Measurements from ENCODE around the gene MBD3.

The MBD3 gene

GRCh38 chr19:1571358-1571757 lies 21.3 kb downstream of the MBD3 start:
- no peak for TF ChIP-seq ARNTL (CRISPR knock-in tag; IDR thresholded peaks at IDR 0.05; ENCODE audit: borderline replicate concordance, low read depth)
- TF ChIP-seq, protein P1, sequence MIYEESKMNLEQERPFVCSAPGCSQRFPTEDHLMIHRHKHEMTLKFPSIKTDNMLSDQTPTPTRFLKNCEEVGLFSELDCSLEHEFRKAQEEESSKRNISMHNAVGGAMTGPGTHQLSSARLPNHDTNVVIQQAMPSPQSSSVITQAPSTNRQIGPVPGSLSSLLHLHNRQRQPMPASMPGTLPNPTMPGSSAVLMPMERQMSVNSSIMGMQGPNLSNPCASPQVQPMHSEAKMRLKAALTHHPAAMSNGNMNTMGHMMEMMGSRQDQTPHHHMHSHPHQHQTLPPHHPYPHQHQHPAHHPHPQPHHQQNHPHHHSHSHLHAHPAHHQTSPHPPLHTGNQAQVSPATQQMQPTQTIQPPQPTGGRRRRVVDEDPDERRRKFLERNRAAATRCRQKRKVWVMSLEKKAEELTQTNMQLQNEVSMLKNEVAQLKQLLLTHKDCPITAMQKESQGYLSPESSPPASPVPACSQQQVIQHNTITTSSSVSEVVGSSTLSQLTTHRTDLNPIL (CRISPR knock-in tag; IDR thresholded peaks at IDR 0.05; ENCODE audit: low read depth) = no peak
- no peak for ATAC-seq

DNA sequence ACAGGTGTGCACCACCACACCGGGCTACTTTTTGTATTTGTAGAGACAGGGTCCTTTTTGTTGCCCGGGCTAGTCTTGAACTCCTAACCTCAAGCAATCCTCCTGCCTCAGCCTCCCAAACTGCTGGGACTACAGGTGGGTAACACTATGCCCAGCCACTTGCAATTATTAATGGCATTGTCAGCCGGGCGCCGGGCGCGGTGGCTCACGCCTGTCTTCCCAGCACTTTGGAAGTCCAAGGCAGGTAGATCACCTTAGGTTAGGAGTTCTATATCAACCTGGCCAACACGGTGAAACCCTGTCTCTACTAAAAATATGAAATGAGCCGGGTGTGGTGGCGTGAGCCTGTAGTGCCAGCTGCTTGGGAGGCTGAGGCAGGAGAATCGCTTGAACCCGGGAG lies 21.8 kb downstream of the MBD3 start:
- no peak for ATAC-seq
- no peak for TF ChIP-seq RARB (CRISPR knock-in tag; IDR thresholded peaks at IDR 0.05)
- TF ChIP-seq ZFP3 (CRISPR knock-in tag; IDR thresholded peaks at IDR 0.05) = no peak
- no peak for TF ChIP-seq BACH2 (CRISPR knock-in tag; IDR thresholded peaks at IDR 0.05; ENCODE audit: borderline replicate concordance)

- no peak for TF ChIP-seq PPARA (CRISPR knock-in tag; IDR thresholded peaks at IDR 0.05; ENCODE audit: borderline replicate concordance)
- no peak for TF ChIP-seq SNAI2 (CRISPR knock-in tag; IDR thresholded peaks at IDR 0.05)
- TF ChIP-seq, protein P2, sequence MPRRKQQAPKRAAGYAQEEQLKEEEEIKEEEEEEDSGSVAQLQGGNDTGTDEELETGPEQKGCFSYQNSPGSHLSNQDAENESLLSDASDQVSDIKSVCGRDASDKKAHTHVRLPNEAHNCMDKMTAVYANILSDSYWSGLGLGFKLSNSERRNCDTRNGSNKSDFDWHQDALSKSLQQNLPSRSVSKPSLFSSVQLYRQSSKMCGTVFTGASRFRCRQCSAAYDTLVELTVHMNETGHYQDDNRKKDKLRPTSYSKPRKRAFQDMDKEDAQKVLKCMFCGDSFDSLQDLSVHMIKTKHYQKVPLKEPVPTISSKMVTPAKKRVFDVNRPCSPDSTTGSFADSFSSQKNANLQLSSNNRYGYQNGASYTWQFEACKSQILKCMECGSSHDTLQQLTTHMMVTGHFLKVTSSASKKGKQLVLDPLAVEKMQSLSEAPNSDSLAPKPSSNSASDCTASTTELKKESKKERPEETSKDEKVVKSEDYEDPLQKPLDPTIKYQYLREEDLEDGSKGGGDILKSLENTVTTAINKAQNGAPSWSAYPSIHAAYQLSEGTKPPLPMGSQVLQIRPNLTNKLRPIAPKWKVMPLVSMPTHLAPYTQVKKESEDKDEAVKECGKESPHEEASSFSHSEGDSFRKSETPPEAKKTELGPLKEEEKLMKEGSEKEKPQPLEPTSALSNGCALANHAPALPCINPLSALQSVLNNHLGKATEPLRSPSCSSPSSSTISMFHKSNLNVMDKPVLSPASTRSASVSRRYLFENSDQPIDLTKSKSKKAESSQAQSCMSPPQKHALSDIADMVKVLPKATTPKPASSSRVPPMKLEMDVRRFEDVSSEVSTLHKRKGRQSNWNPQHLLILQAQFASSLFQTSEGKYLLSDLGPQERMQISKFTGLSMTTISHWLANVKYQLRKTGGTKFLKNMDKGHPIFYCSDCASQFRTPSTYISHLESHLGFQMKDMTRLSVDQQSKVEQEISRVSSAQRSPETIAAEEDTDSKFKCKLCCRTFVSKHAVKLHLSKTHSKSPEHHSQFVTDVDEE (CRISPR knock-in tag; IDR thresholded peaks at IDR 0.05) = no peak
- no peak for TF ChIP-seq POU6F1 (CRISPR knock-in tag; IDR thresholded peaks at IDR 0.05; ENCODE audit: borderline replicate concordance, low read depth)
- TF ChIP-seq ZNF565 (CRISPR knock-in tag; conservative IDR thresholded peaks at IDR 0.05; ENCODE audit: low read depth) = no peak
- no peak for TF ChIP-seq RARB (CRISPR knock-in tag; IDR thresholded peaks at IDR 0.05)
- TF ChIP-seq CSRNP3 (CRISPR knock-in tag; IDR thresholded peaks at IDR 0.05) = no peak
- no peak for TF ChIP-seq GLIS3 (CRISPR knock-in tag; IDR thresholded peaks at IDR 0.05)
- no peak for TF ChIP-seq ESRRG (CRISPR knock-in tag; IDR thresholded peaks at IDR 0.05)
- no peak for TF ChIP-seq TOX (CRISPR knock-in tag; IDR thresholded peaks at IDR 0.05; ENCODE audit: borderline replicate concordance)
- TF ChIP-seq ISL1 (CRISPR knock-in tag; IDR thresholded peaks at IDR 0.05) = no peak
- TF ChIP-seq TCF4 (CRISPR knock-in tag; IDR thresholded peaks at IDR 0.05; ENCODE audit: borderline replicate concordance) = no peak
- ATAC-seq = no peak
These were observed 22.7 kb downstream of the MBD3 start for GRCh38 chr19:1569997-1570396.

GRCh38 chr19:1568320-1569019 lies 24.2 kb downstream of the MBD3 start, which contains the start of gene MEX3D:
MEX3D (minus strand) TSS chr19:1568325; CDS start chr19:1568058, 267 bp downstream.
- peak; percentile 6; the same call in 1 of the 3 replicates for ATAC-seq
- TF ChIP-seq PATZ1 (CRISPR knock-in tag; IDR thresholded peaks at IDR 0.05; ENCODE audit: borderline replicate concordance) = no peak
- no peak for TF ChIP-seq ZNF565 (CRISPR knock-in tag; conservative IDR thresholded peaks at IDR 0.05; ENCODE audit: low read depth)
